GM23338 (cell line): ENCODE data around the gene PFKM. TPM values are rescaled to one million over a fixed set of nuclear protein-coding genes. Genes with fewer than 3 reads are reported as not detected.

Experiments used
- ATAC-seq: fragments of 200-7000 bp; cut with Tn5 transposase; 3 replicates; pipeline ENCODE4 v1.9.1; 2020
- DNase-seq: peaks from one replicate; pipeline ENCODE4 v3.0.0-alpha.2; 2015; ENCODE audit warnings: low spot score
- H2AFZ ChIP-seq: fragments of 200-600 bp; sonication (generic); 2 replicates; pipeline ENCODE4 v1.8.0; 2016; ENCODE audit warnings: antibody characterized with exemption, mild to moderate bottlenecking, moderate library complexity
- H3F3A ChIP-seq: fragments of 200-600 bp; sonication (generic); replicated peaks from 2 replicates; pipeline ENCODE4 v1.8.0; 2017; ENCODE audit warnings: antibody characterized with exemption, mixed run types, low read depth
- H3K27ac ChIP-seq: fragments of 200-600 bp; sonication (generic); 2 replicates; pipeline ENCODE4 v1.6.1; 2016; ENCODE audit warnings: low read depth
- H3K27me3 ChIP-seq: fragments of 200-600 bp; sonication (generic); 2 replicates; pipeline ENCODE4 v1.8.0; 2016; ENCODE audit warnings: mild to moderate bottlenecking, mixed run types, moderate library complexity; ENCODE audit not compliant: insufficient read depth
- H3K36me3 ChIP-seq: fragments of 200-600 bp; sonication (generic); 2 replicates; pipeline ENCODE4 v1.8.0; 2016; ENCODE audit warnings: mild to moderate bottlenecking; ENCODE audit not compliant: insufficient read depth
- H3K4me1 ChIP-seq: fragments of 200-600 bp; sonication (generic); 2 replicates; pipeline ENCODE4 v1.8.0; 2016; ENCODE audit warnings: mild to moderate bottlenecking, moderate library complexity; ENCODE audit not compliant: insufficient read depth
- H3K4me2 ChIP-seq: fragments of 200-600 bp; sonication (generic); 2 replicates; pipeline ENCODE4 v1.7.1; 2017; ENCODE audit warnings: mixed run types
- H3K4me3 ChIP-seq: fragments of 200-600 bp; sonication (generic); 2 replicates; pipeline ENCODE4 v1.6.1; 2016; ENCODE audit warnings: mixed run types
- H3K79me2 ChIP-seq: fragments of 200-600 bp; sonication (generic); replicated peaks from 2 replicates; pipeline ENCODE4 v1.8.0; 2017; ENCODE audit warnings: mild to moderate bottlenecking; ENCODE audit not compliant: insufficient read depth
- H3K9me2 ChIP-seq: fragments of 200-600 bp; sonication (generic); 2 replicates; pipeline ENCODE4 v1.8.0; 2017; ENCODE audit not compliant: insufficient read depth
- H4K20me1 ChIP-seq: fragments of 200-600 bp; sonication (generic); replicated peaks from 2 replicates; pipeline ENCODE4 v1.8.0; 2017; ENCODE audit warnings: mild to moderate bottlenecking; ENCODE audit not compliant: insufficient read depth
- H3K27ac Mint-ChIP-seq: 2 replicates; pipeline ENCODE4 v1.8.0; 2020; ENCODE audit warnings: inconsistent platforms, mild to moderate bottlenecking, moderate library complexity, mixed read lengths
- H3K27me3 Mint-ChIP-seq: 3 replicates; pipeline ENCODE4 v1.8.0; 2022; ENCODE audit warnings: low read depth, mild to moderate bottlenecking, moderate library complexity, mixed read lengths, inconsistent platforms; ENCODE audit not compliant: insufficient read depth, poor library complexity
- H3K36me3 Mint-ChIP-seq: 3 replicates; pipeline ENCODE4 v1.8.0; 2021; ENCODE audit warnings: low read depth, mild to moderate bottlenecking, inconsistent platforms, moderate library complexity, mixed read lengths
- H3K4me1 Mint-ChIP-seq: 3 replicates; pipeline ENCODE4 v1.8.0; 2020; ENCODE audit warnings: mild to moderate bottlenecking, inconsistent platforms, mixed read lengths
- H3K4me3 Mint-ChIP-seq: 3 replicates; pipeline ENCODE4 v1.8.0; 2021; ENCODE audit warnings: moderate library complexity, mild to moderate bottlenecking, inconsistent platforms, mixed read lengths
- H3K9me3 Mint-ChIP-seq: 3 replicates; pipeline ENCODE4 v1.8.0; 2020; ENCODE audit warnings: moderate library complexity, mild to moderate bottlenecking, inconsistent platforms, mixed read lengths
- CREB1 ChIP-seq: fragments of 250-450 bp; sonication (Bioruptor Pico); IDR thresholded peaks from 2 replicates; pipeline ENCODE4 v1.5.0; 2020; ENCODE audit warnings: low read depth, mild to moderate bottlenecking, moderate library complexity
- ETS1 ChIP-seq: IDR thresholded peaks from 2 replicates; pipeline ENCODE4 v1.6.1; 2016; ENCODE audit warnings: antibody characterized with exemption
- EZH2 ChIP-seq: fragments of 200-600 bp; sonication (generic); IDR thresholded peaks from one replicate; pipeline ENCODE4 v1.8.0; 2017; ENCODE audit warnings: antibody characterized with exemption, mild to moderate bottlenecking, low read depth; ENCODE audit not compliant: unreplicated experiment
- JUNB ChIP-seq: IDR thresholded peaks from one replicate; pipeline ENCODE4 v1.6.1; 2016; ENCODE audit warnings: antibody characterized with exemption; ENCODE audit not compliant: unreplicated experiment
- NANOG ChIP-seq: IDR thresholded peaks from 2 replicates; pipeline ENCODE4 v1.6.1; 2016; ENCODE audit warnings: antibody characterized with exemption, borderline replicate concordance
- POLR2AphosphoS5 ChIP-seq: IDR thresholded peaks from 2 replicates; pipeline ENCODE4 v1.6.1; 2016; ENCODE audit warnings: antibody characterized with exemption, low read depth
- STAT1 ChIP-seq: IDR thresholded peaks from one replicate; pipeline ENCODE4 v1.6.1; 2016; ENCODE audit warnings: antibody characterized with exemption; ENCODE audit not compliant: unreplicated experiment
- ZNF114 ChIP-seq: fragments of 250-450 bp; sonication (Bioruptor Pico); IDR thresholded peaks from 2 replicates; pipeline ENCODE4 v1.5.0; 2020; ENCODE audit warnings: mild to moderate bottlenecking, moderate library complexity
- ZNF331 ChIP-seq: fragments of 250-450 bp; sonication (Bioruptor Pico); IDR thresholded peaks from 2 replicates; pipeline ENCODE4 v1.5.0; 2020; ENCODE audit warnings: low read depth, mild to moderate bottlenecking, moderate library complexity
- polyA plus RNA-seq: library from polyadenylated mRNA; unstranded; fragments of >200 nt; fragmentation: Nextera tagmentation; extraction: Ambion mirVana; gene quantifications from 2 replicates; pipeline ENCODE4 v1.2.1, GENCODE V29; 2016
- total RNA-seq: library from RNA; depleted of rRNA; stranded (reverse); fragments of >200 nt; shearing (Covaris generic); gene quantifications from 2 replicates; pipeline ENCODE4 v1.2.3, GENCODE V29; 2014
- TF ChIP-seq, protein P1 (sequence below): IDR thresholded peaks from one replicate; pipeline ENCODE4 v1.6.1; 2018; ENCODE audit warnings: antibody characterized with exemption; ENCODE audit not compliant: unreplicated experiment
- TF ChIP-seq, protein P2 (sequence below), 2 experiments: fragments of 200-600 bp in 1 of 2; sonication (generic) in 1 of 2; conservative IDR thresholded peaks; 2 replicates each; pipeline versions ENCODE4 v1.5.1 to v1.6.1; 2016 to 2017; ENCODE audit warnings: antibody characterized with exemption in 2 of 2, low read depth in 2 of 2, mild to moderate bottlenecking in 2 of 2, moderate library complexity in 1 of 2
- TF ChIP-seq, protein P3 (sequence below): fragments of 250-450 bp; sonication (Bioruptor Pico); IDR thresholded peaks from 2 replicates; pipeline ENCODE4 v1.5.0; 2020; ENCODE audit warnings: mild to moderate bottlenecking, moderate library complexity

The PFKM gene
- total and polyA plus RNA-seq, 2 experiments from 2014 or later = 47.2 to 82.5 TPM

GRCh38 chr12:48145981-48146380, 26.8 kb downstream of the PFKM start (continued):
- TF ChIP-seq JUNB (no peak), CREB1 (CRISPR knock-in tag) (no peak), STAT1 (no peak), ZNF114 (CRISPR knock-in tag) (no peak), ZNF331 (no peak), POLR2AphosphoS5 (no peak)
- TF ChIP-seq, protein P1, sequence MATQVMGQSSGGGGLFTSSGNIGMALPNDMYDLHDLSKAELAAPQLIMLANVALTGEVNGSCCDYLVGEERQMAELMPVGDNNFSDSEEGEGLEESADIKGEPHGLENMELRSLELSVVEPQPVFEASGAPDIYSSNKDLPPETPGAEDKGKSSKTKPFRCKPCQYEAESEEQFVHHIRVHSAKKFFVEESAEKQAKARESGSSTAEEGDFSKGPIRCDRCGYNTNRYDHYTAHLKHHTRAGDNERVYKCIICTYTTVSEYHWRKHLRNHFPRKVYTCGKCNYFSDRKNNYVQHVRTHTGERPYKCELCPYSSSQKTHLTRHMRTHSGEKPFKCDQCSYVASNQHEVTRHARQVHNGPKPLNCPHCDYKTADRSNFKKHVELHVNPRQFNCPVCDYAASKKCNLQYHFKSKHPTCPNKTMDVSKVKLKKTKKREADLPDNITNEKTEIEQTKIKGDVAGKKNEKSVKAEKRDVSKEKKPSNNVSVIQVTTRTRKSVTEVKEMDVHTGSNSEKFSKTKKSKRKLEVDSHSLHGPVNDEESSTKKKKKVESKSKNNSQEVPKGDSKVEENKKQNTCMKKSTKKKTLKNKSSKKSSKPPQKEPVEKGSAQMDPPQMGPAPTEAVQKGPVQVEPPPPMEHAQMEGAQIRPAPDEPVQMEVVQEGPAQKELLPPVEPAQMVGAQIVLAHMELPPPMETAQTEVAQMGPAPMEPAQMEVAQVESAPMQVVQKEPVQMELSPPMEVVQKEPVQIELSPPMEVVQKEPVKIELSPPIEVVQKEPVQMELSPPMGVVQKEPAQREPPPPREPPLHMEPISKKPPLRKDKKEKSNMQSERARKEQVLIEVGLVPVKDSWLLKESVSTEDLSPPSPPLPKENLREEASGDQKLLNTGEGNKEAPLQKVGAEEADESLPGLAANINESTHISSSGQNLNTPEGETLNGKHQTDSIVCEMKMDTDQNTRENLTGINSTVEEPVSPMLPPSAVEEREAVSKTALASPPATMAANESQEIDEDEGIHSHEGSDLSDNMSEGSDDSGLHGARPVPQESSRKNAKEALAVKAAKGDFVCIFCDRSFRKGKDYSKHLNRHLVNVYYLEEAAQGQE = no peak
- TF ChIP-seq, protein P2, sequence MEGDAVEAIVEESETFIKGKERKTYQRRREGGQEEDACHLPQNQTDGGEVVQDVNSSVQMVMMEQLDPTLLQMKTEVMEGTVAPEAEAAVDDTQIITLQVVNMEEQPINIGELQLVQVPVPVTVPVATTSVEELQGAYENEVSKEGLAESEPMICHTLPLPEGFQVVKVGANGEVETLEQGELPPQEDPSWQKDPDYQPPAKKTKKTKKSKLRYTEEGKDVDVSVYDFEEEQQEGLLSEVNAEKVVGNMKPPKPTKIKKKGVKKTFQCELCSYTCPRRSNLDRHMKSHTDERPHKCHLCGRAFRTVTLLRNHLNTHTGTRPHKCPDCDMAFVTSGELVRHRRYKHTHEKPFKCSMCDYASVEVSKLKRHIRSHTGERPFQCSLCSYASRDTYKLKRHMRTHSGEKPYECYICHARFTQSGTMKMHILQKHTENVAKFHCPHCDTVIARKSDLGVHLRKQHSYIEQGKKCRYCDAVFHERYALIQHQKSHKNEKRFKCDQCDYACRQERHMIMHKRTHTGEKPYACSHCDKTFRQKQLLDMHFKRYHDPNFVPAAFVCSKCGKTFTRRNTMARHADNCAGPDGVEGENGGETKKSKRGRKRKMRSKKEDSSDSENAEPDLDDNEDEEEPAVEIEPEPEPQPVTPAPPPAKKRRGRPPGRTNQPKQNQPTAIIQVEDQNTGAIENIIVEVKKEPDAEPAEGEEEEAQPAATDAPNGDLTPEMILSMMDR (conservative IDR thresholded peaks at IDR 0.05; ENCODE audit: low read depth in 2 of 2) = no peak

DNA sequence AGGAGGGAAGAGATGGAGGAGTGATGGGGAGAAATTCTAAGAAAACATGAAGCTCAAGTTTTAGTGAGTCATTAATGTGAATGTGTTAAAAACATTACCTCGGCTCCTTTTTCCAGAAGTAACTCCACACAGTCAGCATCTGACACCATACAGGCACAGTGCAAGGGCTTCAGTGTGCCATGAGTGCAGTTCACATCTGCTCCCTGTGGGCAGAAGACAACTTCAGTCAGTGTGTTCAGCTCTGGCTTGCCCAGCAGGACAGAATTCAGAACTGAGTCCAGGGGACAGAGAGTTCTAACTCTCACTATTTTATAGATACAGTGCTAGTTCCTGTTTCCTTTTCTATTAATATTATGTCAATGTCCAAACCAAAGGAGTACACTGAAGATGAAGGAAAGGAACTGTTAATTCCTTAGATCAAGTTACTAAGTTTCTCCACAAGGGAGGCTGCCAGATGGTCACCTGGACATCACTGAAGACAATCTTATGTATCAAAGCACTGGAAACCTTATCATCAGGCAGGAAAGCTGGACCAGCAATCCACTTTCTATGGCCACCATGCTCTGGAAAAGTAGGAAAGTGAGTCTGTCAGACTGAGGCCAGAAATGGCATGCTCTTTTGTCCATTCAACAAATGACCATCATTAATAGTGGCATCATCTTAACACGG, 32.1 kb downstream of the PFKM start:
- peaks cover 3% of the 10 kb centered on the region; the same call in 1 of the 2 replicates for H4K20me1 ChIP-seq
- peaks cover 2% of the 10 kb centered on the region for H3K27me3 Mint-ChIP-seq
- H3K27me3 ChIP-seq = no peaks in the 10 kb centered on the region
- H3K4me3 ChIP-seq = no peak overlapping the region
- no peak overlapping the region for H3K4me2 ChIP-seq
- H2AFZ ChIP-seq = no peak overlapping the region
- no peak overlapping the region for H3K4me3 Mint-ChIP-seq
- H3F3A ChIP-seq = no peaks in the 10 kb centered on the region
- no peaks in the 10 kb centered on the region for H3K9me3 Mint-ChIP-seq
- H3K4me1 Mint-ChIP-seq = peaks cover 5% of the 10 kb centered on the region; the same call in 2 of the 3 replicates
- H3K9me2 ChIP-seq = no peaks in the 10 kb centered on the region
- DNase-seq (no peak), ATAC-seq (no peak)
- H3K27ac ChIP-seq = no peak overlapping the region
- H3K36me3 ChIP-seq = no peaks in the 10 kb centered on the region
- peaks cover 5% of the 10 kb centered on the region for H3K4me1 ChIP-seq
- no peaks in the 10 kb centered on the region for H3K79me2 ChIP-seq
- no peak overlapping the region for H3K27ac Mint-ChIP-seq
- H3K36me3 Mint-ChIP-seq = peaks cover 18% of the 10 kb centered on the region
- TF ChIP-seq NANOG (no peak), ZNF114 (CRISPR knock-in tag) (no peak), STAT1 (no peak), ZNF331 (no peak), ETS1 (no peak), EZH2 (no peak), POLR2AphosphoS5 (no peak)
- TF ChIP-seq, protein P3, sequence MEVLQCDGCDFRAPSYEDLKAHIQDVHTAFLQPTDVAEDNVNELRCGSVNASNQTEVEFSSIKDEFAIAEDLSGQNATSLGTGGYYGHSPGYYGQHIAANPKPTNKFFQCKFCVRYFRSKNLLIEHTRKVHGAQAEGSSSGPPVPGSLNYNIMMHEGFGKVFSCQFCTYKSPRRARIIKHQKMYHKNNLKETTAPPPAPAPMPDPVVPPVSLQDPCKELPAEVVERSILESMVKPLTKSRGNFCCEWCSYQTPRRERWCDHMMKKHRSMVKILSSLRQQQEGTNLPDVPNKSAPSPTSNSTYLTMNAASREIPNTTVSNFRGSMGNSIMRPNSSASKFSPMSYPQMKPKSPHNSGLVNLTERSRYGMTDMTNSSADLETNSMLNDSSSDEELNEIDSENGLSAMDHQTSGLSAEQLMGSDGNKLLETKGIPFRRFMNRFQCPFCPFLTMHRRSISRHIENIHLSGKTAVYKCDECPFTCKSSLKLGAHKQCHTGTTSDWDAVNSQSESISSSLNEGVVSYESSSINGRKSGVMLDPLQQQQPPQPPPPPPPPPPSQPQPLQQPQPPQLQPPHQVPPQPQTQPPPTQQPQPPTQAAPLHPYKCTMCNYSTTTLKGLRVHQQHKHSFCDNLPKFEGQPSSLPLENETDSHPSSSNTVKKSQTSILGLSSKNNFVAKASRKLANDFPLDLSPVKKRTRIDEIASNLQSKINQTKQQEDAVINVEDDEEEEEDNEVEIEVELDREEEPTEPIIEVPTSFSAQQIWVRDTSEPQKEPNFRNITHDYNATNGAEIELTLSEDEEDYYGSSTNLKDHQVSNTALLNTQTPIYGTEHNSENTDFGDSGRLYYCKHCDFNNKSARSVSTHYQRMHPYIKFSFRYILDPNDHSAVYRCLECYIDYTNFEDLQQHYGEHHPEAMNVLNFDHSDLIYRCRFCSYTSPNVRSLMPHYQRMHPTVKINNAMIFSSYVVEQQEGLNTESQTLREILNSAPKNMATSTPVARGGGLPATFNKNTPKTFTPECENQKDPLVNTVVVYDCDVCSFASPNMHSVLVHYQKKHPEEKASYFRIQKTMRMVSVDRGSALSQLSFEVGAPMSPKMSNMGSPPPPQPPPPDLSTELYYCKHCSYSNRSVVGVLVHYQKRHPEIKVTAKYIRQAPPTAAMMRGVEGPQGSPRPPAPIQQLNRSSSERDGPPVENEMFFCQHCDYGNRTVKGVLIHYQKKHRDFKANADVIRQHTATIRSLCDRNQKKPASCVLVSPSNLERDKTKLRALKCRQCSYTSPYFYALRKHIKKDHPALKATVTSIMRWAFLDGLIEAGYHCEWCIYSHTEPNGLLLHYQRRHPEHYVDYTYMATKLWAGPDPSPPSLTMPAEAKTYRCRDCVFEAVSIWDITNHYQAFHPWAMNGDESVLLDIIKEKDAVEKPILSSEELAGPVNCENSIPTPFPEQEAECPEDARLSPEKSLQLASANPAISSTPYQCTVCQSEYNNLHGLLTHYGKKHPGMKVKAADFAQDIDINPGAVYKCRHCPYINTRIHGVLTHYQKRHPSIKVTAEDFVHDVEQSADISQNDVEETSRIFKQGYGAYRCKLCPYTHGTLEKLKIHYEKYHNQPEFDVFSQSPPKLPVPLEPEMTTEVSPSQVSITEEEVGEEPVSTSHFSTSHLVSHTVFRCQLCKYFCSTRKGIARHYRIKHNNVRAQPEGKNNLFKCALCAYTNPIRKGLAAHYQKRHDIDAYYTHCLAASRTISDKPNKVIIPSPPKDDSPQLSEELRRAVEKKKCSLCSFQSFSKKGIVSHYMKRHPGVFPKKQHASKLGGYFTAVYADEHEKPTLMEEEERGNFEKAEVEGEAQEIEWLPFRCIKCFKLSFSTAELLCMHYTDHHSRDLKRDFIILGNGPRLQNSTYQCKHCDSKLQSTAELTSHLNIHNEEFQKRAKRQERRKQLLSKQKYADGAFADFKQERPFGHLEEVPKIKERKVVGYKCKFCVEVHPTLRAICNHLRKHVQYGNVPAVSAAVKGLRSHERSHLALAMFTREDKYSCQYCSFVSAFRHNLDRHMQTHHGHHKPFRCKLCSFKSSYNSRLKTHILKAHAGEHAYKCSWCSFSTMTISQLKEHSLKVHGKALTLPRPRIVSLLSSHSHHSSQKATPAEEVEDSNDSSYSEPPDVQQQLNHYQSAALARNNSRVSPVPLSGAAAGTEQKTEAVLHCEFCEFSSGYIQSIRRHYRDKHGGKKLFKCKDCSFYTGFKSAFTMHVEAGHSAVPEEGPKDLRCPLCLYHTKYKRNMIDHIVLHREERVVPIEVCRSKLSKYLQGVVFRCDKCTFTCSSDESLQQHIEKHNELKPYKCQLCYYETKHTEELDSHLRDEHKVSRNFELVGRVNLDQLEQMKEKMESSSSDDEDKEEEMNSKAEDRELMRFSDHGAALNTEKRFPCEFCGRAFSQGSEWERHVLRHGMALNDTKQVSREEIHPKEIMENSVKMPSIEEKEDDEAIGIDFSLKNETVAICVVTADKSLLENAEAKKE (CRISPR knock-in tag) = no peak
